SK-MEL-5 (cell line): ENCODE results near the gene PDHA1. TPM values are rescaled to one million over a fixed set of nuclear protein-coding genes. Genes with fewer than 3 reads are reported as not detected.

Experiments
- small RNA-seq, 2 experiments: library from RNA; depleted of rRNA; stranded (forward); fragments of <200 nt; gene quantifications; one replicate each; pipeline ENCODE3, GENCODE V24; 2014
- total RNA-seq: library from RNA; depleted of rRNA; stranded (reverse); fragments of >200 nt; shearing (Covaris generic); gene quantifications from 2 replicates; pipeline ENCODE4 v1.2.3, GENCODE V29; 2014; rRNA removed

PDHA1 gene
- total RNA-seq, 1 experiment from 2014 or later: 264 TPM

Small RNA genes within 50 kb of the gene (small RNA-seq; reads per million reads assigned to genes)
- 0 reads per million in 2 experiments for gene RF00019

Other genes starting within 250 kb of the PDHA1 start
- gene ADGRG2, start 221.5 kb upstream of the PDHA1 start, total RNA-seq: not detected in 2 replicates
- gene MAP3K15, start 171.6 kb downstream of the PDHA1 start, total RNA-seq: 0.19 and 0.66 TPM in 2 replicates